MCF 10A (cell line): Measurements from ENCODE around the gene RFC2. TPM values are rescaled to one million over a fixed set of nuclear protein-coding genes. Genes with fewer than 3 reads are reported as not detected.

Experiments
- BruUV-seq: library from RNA; stranded (reverse); fragments of 400-500 nt; replicated peaks from 2 replicates; lab custom pipeline; 2021; lab: Mats Ljungman, UMichigan
- CTCF ChIA-PET: fragments of 300-600 bp; sonication (Branson Sonifier 250); formaldehyde crosslinking; extraction: SDS; loops from one replicate; lab custom pipeline; 2021; ENCODE audit warnings: antibody characterized with exemption, inconsistent platforms; lab: Yijun Ruan, JAX
- POLR2A ChIA-PET: fragments of 300-600, 350-650 bp; sonication (Branson Sonifier 250); formaldehyde crosslinking; extraction: SDS; loops from one replicate; lab custom pipeline; 2020; ENCODE audit warnings: antibody characterized with exemption, inconsistent platforms; lab: Yijun Ruan, JAX
- DNase-seq: peaks from one replicate; pipeline ENCODE4 v3.0.0-alpha.2; 2018; ENCODE audit not compliant: unreplicated experiment
- H3K27ac Mint-ChIP-seq: one replicate; pipeline ENCODE4 v1.8.0; 2022; ENCODE audit warnings: mild to moderate bottlenecking, low read depth, mixed read lengths; ENCODE audit not compliant: unreplicated experiment
- H3K27me3 Mint-ChIP-seq: one replicate; pipeline ENCODE4 v1.8.0; 2022; ENCODE audit warnings: mixed read lengths; ENCODE audit not compliant: insufficient read depth, unreplicated experiment
- H3K36me3 Mint-ChIP-seq: one replicate; pipeline ENCODE4 v1.8.0; 2022; ENCODE audit warnings: mild to moderate bottlenecking, moderate library complexity, mixed read lengths; ENCODE audit not compliant: insufficient read depth, unreplicated experiment
- H3K4me1 Mint-ChIP-seq: one replicate; pipeline ENCODE4 v1.8.0; 2022; ENCODE audit warnings: mixed read lengths; ENCODE audit not compliant: insufficient read depth, unreplicated experiment
- H3K4me3 Mint-ChIP-seq: one replicate; pipeline ENCODE4 v1.8.0; 2022; ENCODE audit warnings: mild to moderate bottlenecking, moderate library complexity, mixed read lengths; ENCODE audit not compliant: unreplicated experiment
- H3K9me3 Mint-ChIP-seq: one replicate; pipeline ENCODE4 v1.8.0; 2022; ENCODE audit warnings: mixed read lengths; ENCODE audit not compliant: unreplicated experiment
- CTCF ChIP-seq: fragments of 200-600 bp; IDR thresholded peaks from one replicate; pipeline ENCODE4 v1.8.0; 2022; ENCODE audit warnings: antibody characterized with exemption, mild to moderate bottlenecking; ENCODE audit not compliant: unreplicated experiment
- intact Hi-C: fragments of 100-400 bp; cut with micrococcal nuclease; formaldehyde crosslinking; loops from 2 replicates; pipeline ENCODE4 v1.14.1; 2022
- total RNA-seq: library from RNA; stranded (reverse); gene quantifications from 2 replicates; pipeline ENCODE4 v1.2.3, GENCODE V29; 2022

Gene RFC2
- total RNA-seq, 1 experiment from 2014 or later = 35.0 TPM

DNA sequence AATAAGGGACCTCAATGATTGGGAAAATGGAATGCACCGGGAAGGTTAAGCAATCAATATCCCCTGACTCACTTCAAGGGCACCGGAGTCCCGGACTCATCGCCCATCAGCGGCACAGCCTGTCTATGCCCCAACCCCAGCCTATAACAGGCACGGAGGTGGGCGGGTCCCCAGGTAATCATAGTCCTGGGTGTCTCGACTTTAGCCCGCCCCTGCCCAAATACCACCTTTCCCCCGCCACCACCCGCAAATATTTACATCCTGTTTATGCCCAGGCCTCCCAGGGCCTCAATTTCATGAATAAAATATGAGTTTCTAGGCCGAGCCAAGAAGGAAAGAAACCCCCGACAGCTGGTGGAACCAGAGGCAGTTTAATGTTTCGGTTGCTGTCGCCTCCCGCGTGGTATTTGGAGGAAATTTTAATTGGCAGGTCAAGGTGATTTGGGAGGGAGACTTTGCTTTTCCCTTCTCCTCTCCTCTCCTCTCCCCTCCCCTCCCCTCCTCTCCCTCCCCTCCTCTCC lies 15.6 kb upstream of the RFC2 start:
- TF ChIP-seq CTCF = no peak
- no peaks in the 10 kb centered on the region for H3K9me3 Mint-ChIP-seq
- ChIA-PET POLR2A (interaction anchor here (0.6 to 2.7 kb wide), 6 partner anchors 10 to 118 kb away, joined by 3 to 29 read pairs (median 3); partner anchors contain the start of gene CLIP2), CTCF (interaction anchor here (0.6 to 1.2 kb wide), 4 partner anchors 16 to 298 kb away, joined by 3 to 4 read pairs (median 4); no protein-coding TSS in a partner anchor)
- intact Hi-C loops = loop anchor here (1.0 kb wide), 1 partner anchor 19 kb away; the partner anchor contains the start of gene CLIP2
- peaks cover 14% of the 10 kb centered on the region for H3K4me1 Mint-ChIP-seq
- peaks cover 5% of the 10 kb centered on the region for H3K36me3 Mint-ChIP-seq
- peak; percentile 68 for DNase-seq
- H3K4me3 Mint-ChIP-seq = peak overlapping the region; percentile 73
- no peak overlapping the region for H3K27ac Mint-ChIP-seq
- no peaks in the 10 kb centered on the region for H3K27me3 Mint-ChIP-seq
- BruUV-seq = no TSS peak

- no peak for TF ChIP-seq CTCF
- no peaks in the 10 kb centered on the region for H3K27me3 Mint-ChIP-seq
- intact Hi-C loops = no loop called here
- H3K4me3 Mint-ChIP-seq = no peak overlapping the region
- no TSS peak for BruUV-seq
- CTCF ChIA-PET = interaction anchor here (0.6 to 2.2 kb wide), 8 partner anchors 9 to 412 kb away, joined by 3 to 12 read pairs (median 4); partner anchors contain the start of gene CLIP2
- no peak overlapping the region for H3K27ac Mint-ChIP-seq
- H3K9me3 Mint-ChIP-seq = no peaks in the 10 kb centered on the region
- H3K36me3 Mint-ChIP-seq = peaks cover 5% of the 10 kb centered on the region
- no peak for DNase-seq
- POLR2A ChIA-PET = interaction anchor here (0.6 to 1.4 kb wide), 4 partner anchors 14 to 383 kb away, joined by 3 to 4 read pairs (median 3); partner anchors contain the start of gene RFC2
- H3K4me1 Mint-ChIP-seq = peaks cover 8% of the 10 kb centered on the region
Observed at GRCh38 chr7:74267756-74268565, 13.8 kb upstream of the RFC2 start.

GRCh38 chr7:74266191-74266963 lies 12.2 kb upstream of the RFC2 start:
- no peak for DNase-seq
- intact Hi-C loops = no loop called here
- no peaks in the 10 kb centered on the region for H3K36me3 Mint-ChIP-seq
- no peak overlapping the region for H3K27ac Mint-ChIP-seq
- H3K9me3 Mint-ChIP-seq = no peaks in the 10 kb centered on the region
- ChIA-PET CTCF (interaction anchor here (0.6 to 1.0 kb wide), 3 partner anchors 127 to 199 kb away, joined by 3 read pairs; no protein-coding TSS in a partner anchor), POLR2A (no interaction called here)
- TF ChIP-seq CTCF = no peak
- H3K4me3 Mint-ChIP-seq = no peak overlapping the region
- no TSS peak for BruUV-seq
- H3K4me1 Mint-ChIP-seq = no peaks in the 10 kb centered on the region
- no peaks in the 10 kb centered on the region for H3K27me3 Mint-ChIP-seq
